ENCODE data around the gene HERPUD1. TPM values are rescaled to one million over a fixed set of nuclear protein-coding genes. Genes with fewer than 3 reads are reported as not detected.

The HERPUD1 gene
- total and polyA plus RNA-seq, 9 of the 15 experiments (the other 6 are each of a cell fraction or from before 2014, with no cell fraction given): 14.2 to 60.7 (median 37.4) TPM

- no peak for TF ChIP-seq NFXL1 (CRISPR knock-in tag; IDR thresholded peaks at IDR 0.05)
- TF ChIP-seq, protein P1, sequence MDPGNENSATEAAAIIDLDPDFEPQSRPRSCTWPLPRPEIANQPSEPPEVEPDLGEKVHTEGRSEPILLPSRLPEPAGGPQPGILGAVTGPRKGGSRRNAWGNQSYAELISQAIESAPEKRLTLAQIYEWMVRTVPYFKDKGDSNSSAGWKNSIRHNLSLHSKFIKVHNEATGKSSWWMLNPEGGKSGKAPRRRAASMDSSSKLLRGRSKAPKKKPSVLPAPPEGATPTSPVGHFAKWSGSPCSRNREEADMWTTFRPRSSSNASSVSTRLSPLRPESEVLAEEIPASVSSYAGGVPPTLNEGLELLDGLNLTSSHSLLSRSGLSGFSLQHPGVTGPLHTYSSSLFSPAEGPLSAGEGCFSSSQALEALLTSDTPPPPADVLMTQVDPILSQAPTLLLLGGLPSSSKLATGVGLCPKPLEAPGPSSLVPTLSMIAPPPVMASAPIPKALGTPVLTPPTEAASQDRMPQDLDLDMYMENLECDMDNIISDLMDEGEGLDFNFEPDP (CRISPR knock-in tag; IDR thresholded peaks at IDR 0.05): no peak
- TF ChIP-seq KAT8 (IDR thresholded peaks at IDR 0.05; ENCODE audit: low read depth): no peak
- TF ChIP-seq ZNF583 (CRISPR knock-in tag; IDR thresholded peaks at IDR 0.05): no peak
- TF ChIP-seq HDAC6 (IDR thresholded peaks at IDR 0.05; ENCODE audit: low read depth, low read length): no peak
- TF ChIP-seq FOSL1 (tag; conservative IDR thresholded peaks at IDR 0.05): peak; percentile 75
- TF ChIP-seq ZNF224 (CRISPR knock-in tag; IDR thresholded peaks at IDR 0.05): no peak
- peak in 1 of 2 experiments; percentile 34; a peak in 1 of 4 replicates for TF ChIP-seq NONO (IDR thresholded peaks at IDR 0.05; ENCODE audit: low read depth in 2 of 2, low read length in 1 of 2)
- TF ChIP-seq PTBP1 (IDR thresholded peaks at IDR 0.05; ENCODE audit: low read depth, low read length): no peak
- TF ChIP-seq TCF7 (IDR thresholded peaks at IDR 0.05; ENCODE audit: borderline replicate concordance): no peak
- peak; percentile 31 to 54; a peak in 2 of 4 replicates for TF ChIP-seq MNT (conservative IDR thresholded peaks at IDR 0.05)
- TF ChIP-seq, protein P2, sequence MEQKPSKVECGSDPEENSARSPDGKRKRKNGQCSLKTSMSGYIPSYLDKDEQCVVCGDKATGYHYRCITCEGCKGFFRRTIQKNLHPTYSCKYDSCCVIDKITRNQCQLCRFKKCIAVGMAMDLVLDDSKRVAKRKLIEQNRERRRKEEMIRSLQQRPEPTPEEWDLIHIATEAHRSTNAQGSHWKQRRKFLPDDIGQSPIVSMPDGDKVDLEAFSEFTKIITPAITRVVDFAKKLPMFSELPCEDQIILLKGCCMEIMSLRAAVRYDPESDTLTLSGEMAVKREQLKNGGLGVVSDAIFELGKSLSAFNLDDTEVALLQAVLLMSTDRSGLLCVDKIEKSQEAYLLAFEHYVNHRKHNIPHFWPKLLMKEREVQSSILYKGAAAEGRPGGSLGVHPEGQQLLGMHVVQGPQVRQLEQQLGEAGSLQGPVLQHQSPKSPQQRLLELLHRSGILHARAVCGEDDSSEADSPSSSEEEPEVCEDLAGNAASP (IDR thresholded peaks at IDR 0.05): peak; percentile 70
- peak; percentile 23; the same call in 1 of the 2 replicates for TF ChIP-seq RNF2 (IDR thresholded peaks at IDR 0.05)
- TF ChIP-seq, protein P3, sequence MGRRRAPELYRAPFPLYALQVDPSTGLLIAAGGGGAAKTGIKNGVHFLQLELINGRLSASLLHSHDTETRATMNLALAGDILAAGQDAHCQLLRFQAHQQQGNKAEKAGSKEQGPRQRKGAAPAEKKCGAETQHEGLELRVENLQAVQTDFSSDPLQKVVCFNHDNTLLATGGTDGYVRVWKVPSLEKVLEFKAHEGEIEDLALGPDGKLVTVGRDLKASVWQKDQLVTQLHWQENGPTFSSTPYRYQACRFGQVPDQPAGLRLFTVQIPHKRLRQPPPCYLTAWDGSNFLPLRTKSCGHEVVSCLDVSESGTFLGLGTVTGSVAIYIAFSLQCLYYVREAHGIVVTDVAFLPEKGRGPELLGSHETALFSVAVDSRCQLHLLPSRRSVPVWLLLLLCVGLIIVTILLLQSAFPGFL (CRISPR knock-in tag; IDR thresholded peaks at IDR 0.05): peak; percentile 88; the same call in 1 of the 2 replicates
- TF ChIP-seq, protein P4, sequence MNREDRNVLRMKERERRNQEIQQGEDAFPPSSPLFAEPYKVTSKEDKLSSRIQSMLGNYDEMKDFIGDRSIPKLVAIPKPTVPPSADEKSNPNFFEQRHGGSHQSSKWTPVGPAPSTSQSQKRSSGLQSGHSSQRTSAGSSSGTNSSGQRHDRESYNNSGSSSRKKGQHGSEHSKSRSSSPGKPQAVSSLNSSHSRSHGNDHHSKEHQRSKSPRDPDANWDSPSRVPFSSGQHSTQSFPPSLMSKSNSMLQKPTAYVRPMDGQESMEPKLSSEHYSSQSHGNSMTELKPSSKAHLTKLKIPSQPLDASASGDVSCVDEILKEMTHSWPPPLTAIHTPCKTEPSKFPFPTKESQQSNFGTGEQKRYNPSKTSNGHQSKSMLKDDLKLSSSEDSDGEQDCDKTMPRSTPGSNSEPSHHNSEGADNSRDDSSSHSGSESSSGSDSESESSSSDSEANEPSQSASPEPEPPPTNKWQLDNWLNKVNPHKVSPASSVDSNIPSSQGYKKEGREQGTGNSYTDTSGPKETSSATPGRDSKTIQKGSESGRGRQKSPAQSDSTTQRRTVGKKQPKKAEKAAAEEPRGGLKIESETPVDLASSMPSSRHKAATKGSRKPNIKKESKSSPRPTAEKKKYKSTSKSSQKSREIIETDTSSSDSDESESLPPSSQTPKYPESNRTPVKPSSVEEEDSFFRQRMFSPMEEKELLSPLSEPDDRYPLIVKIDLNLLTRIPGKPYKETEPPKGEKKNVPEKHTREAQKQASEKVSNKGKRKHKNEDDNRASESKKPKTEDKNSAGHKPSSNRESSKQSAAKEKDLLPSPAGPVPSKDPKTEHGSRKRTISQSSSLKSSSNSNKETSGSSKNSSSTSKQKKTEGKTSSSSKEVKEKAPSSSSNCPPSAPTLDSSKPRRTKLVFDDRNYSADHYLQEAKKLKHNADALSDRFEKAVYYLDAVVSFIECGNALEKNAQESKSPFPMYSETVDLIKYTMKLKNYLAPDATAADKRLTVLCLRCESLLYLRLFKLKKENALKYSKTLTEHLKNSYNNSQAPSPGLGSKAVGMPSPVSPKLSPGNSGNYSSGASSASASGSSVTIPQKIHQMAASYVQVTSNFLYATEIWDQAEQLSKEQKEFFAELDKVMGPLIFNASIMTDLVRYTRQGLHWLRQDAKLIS (CRISPR knock-in tag; IDR thresholded peaks at IDR 0.05): no peak
- TF ChIP-seq ASH1L (IDR thresholded peaks at IDR 0.05; ENCODE audit: borderline replicate concordance, low read depth, partially characterized antibody): no peak
Observed at GRCh38 chr16:56964243-56965148, 32.6 kb downstream of the HERPUD1 start (continued).
